Measurements from ENCODE around the gene CBLC. TPM values are rescaled to one million over a fixed set of nuclear protein-coding genes. Genes with fewer than 3 reads are reported as not detected.
"Not testable (repeated sequence)": the region's sequence is repeated elsewhere in the genome, so short reads cannot be mapped to it uniquely, and the experiment has no call there.

CBLC gene
- total and polyA plus RNA-seq, 10 of the 15 experiments (the other 5 are each of a cell fraction or from before 2014, with no cell fraction given) = not detected

- TF ChIP-seq, protein P1, sequence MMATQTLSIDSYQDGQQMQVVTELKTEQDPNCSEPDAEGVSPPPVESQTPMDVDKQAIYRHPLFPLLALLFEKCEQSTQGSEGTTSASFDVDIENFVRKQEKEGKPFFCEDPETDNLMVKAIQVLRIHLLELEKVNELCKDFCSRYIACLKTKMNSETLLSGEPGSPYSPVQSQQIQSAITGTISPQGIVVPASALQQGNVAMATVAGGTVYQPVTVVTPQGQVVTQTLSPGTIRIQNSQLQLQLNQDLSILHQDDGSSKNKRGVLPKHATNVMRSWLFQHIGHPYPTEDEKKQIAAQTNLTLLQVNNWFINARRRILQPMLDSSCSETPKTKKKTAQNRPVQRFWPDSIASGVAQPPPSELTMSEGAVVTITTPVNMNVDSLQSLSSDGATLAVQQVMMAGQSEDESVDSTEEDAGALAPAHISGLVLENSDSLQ (IDR thresholded peaks at IDR 0.05) = no peak
- TF ChIP-seq SPI1 (IDR thresholded peaks at IDR 0.05; ENCODE audit: borderline replicate concordance, insufficient read depth, low read depth, low read length) = no peak
- TF ChIP-seq SMAD5 (IDR thresholded peaks at IDR 0.05; ENCODE audit: low read depth) = no peak
- no peak for TF ChIP-seq RAD51 (IDR thresholded peaks at IDR 0.05)
- TF ChIP-seq NR2F1 (conservative IDR thresholded peaks at IDR 0.05) = no peak
- TF ChIP-seq FOXM1 (IDR thresholded peaks at IDR 0.05; ENCODE audit: low read depth, low read length) = no peak
- no peak for TF ChIP-seq RCOR1 (conservative IDR thresholded peaks at IDR 0.05; ENCODE audit: low read depth, low read length)
- TF ChIP-seq, protein P2, sequence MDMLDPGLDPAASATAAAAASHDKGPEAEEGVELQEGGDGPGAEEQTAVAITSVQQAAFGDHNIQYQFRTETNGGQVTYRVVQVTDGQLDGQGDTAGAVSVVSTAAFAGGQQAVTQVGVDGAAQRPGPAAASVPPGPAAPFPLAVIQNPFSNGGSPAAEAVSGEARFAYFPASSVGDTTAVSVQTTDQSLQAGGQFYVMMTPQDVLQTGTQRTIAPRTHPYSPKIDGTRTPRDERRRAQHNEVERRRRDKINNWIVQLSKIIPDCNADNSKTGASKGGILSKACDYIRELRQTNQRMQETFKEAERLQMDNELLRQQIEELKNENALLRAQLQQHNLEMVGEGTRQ (IDR thresholded peaks at IDR 0.05; ENCODE audit: borderline replicate concordance, low read depth, low read length) = no peak
- no peak for TF ChIP-seq EED (IDR thresholded peaks at IDR 0.05; ENCODE audit: low read depth)
Measured at GRCh38 chr19:44779150-44779549, 1.5 kb downstream of the CBLC start (continued).

GRCh38 chr19:44781694-44782093 is 4.0 kb downstream of the CBLC start:
- intact Hi-C loops (cut with micrococcal nuclease; ENCODE audit: unreplicated experiment); H3K4me3 ChIP-seq; H3K4me1 ChIP-seq (ENCODE audit: control insufficient read depth, insufficient read depth, low read length); H2AFZ ChIP-seq (ENCODE audit: control insufficient read depth, low read depth, low read length); in situ Hi-C loops (cut with MboI); H3K27me3 ChIP-seq (replicated peaks in 1 of 2; ENCODE audit: control insufficient read depth in 2 of 2, insufficient read depth in 2 of 2, low read length in 1 of 2); H3K27ac ChIP-seq (ENCODE audit: control insufficient read depth, insufficient read depth); H3K36me3 ChIP-seq (ENCODE audit: control insufficient read depth in 2 of 2, insufficient read depth in 2 of 2, low read length in 1 of 2); H3K9ac ChIP-seq (ENCODE audit: control insufficient read depth, insufficient read depth, low read length); DNase-seq (ENCODE audit: low read depth, low spot score); FAIRE-seq; H3K79me2 ChIP-seq (ENCODE audit: control insufficient read depth, insufficient read depth, low read length); H3K9me3 ChIP-seq (replicated peaks; ENCODE audit: control insufficient read depth, insufficient read depth, low read length); ATAC-seq; POLR2A ChIA-PET; H3K4me2 ChIP-seq (ENCODE audit: control insufficient read depth, insufficient read depth); BruUV-seq (replicated peaks); H4K20me1 ChIP-seq (ENCODE audit: control insufficient read depth, insufficient read depth): not testable (repeated sequence)
- RAD21 ChIA-PET (ENCODE audit: unreplicated experiment) = interaction anchor here (1.1 to 1.7 kb wide), 2 partner anchors 11 to 59 kb away, joined by 5 to 8 read pairs; no protein-coding TSS in a partner anchor
- SMC1A ChIA-PET (ENCODE audit: uncharacterized antibody, unreplicated experiment) = interaction anchor here (3.5 to 3.6 kb wide), 2 partner anchors 11 to 58 kb away, joined by 16 to 23 read pairs; no protein-coding TSS in a partner anchor
- WGBS (ENCODE audit: insufficient coverage, insufficient replicate concordance, low lambda C conversion rate, missing lambda C conversion rate) = no CpG with 5 or more reads among the region's 2 CpGs
- CTCF ChIA-PET = interaction anchor here (1.5 to 3.6 kb wide), 3 partner anchors 23 to 92 kb away, joined by 5 to 36 read pairs (median 17); no protein-coding TSS in a partner anchor

Measured in GM12878 (cell line).